NOMO-1 treated with DMSO at 0.1 percent for 48 hours (cell line): ENCODE results near the gene MACF1.
"Not testable (repeated sequence)": the region's sequence is repeated elsewhere in the genome, so short reads cannot be mapped to it uniquely, and the experiment has no call there.

ENCODE experiments used
- DNase-seq: peaks from one replicate; lab custom pipeline; 2025; ENCODE audit not compliant: unreplicated experiment; lab: John Stamatoyannopoulos, UW

Gene MACF1

GRCh38 chr1:39526466-39527189, 322.1 kb downstream of the MACF1 start:
- no peak for DNase-seq

- not testable (repeated sequence) for DNase-seq
These were observed 322.7 kb downstream of the MACF1 start for GRCh38 chr1:39527190-39527579.

GRCh38 chr1:39528082-39528481, 323.6 kb downstream of the MACF1 start:
- DNase-seq: no peak

GRCh38 chr1:39529901-39530535, 325.5 kb downstream of the MACF1 start:
- peak; percentile 42 for DNase-seq

GRCh38 chr1:39531526-39531925, 327.0 kb downstream of the MACF1 start:
- DNase-seq: no peak

- no peak for DNase-seq
These were observed 328.9 kb downstream of the MACF1 start for GRCh38 chr1:39533442-39533841.
